HL-60/S4 (cell line): ENCODE measurements around the gene PSG1.
"Not testable (repeated sequence)": the region's sequence is repeated elsewhere in the genome, so short reads cannot be mapped to it uniquely, and the experiment has no call there.

Source experiments
- in situ Hi-C: fragments of 300-500 bp; cut with MboI; formaldehyde crosslinking; loops from 2 replicates; pipeline ENCODE4 v1.14.3; 2022; ENCODE audit warnings: low sequenced_read_pairs

Gene PSG1

GRCh38 chr19:42882010-42882409 lies 2.5 kb upstream of the PSG1 start:
- in situ Hi-C loops, result not testable (repeated sequence)

DNA sequence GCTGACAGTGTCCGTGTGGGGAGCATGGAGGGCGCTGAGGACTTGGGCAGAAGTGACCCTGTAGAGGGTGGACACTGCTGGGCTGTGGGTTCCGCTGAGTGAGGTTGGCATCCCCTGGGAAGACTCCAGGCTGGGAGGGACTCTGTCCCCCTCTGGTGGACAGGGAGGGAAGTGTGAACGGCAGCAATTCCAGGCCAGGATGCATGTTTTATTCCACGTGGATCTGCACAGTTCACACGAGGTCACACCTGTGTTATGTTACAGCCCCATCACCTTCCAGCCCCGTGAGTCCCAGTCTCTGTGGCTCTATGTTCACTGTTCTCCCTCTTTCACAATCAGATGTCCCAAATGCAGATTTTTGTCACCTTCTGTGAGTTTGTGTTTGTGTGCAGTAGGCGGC lies 1.8 kb upstream of the PSG1 start:
- in situ Hi-C loops, result not testable (repeated sequence)

GRCh38 chr19:42880621-42881020 lies 1.1 kb upstream of the PSG1 start:
- in situ Hi-C loops, result not testable (repeated sequence)

DNA sequence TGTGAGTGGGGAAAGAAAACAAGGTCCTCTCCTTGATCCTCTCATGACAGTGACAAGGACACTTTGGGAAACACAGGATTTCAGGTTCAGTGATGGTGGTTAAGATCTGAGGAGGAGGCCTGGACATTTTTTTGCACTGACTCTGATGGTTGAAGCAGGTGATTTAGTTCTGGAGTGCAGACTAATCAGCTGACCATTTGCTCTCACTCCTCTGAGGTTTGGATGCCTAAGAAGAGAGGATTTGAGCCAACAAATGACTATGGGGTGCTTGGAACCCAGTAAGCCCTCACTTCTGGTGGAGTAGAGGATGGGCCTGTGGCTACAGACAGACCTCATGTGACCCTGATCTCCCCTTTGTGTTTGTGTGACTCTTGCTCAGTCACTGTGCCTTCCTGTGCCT lies 2.9 kb downstream of the PSG1 start:
- in situ Hi-C loops, result not testable (repeated sequence)

GRCh38 chr19:42875881-42876280 lies 3.6 kb downstream of the PSG1 start:
- in situ Hi-C loops, result not testable (repeated sequence)

DNA sequence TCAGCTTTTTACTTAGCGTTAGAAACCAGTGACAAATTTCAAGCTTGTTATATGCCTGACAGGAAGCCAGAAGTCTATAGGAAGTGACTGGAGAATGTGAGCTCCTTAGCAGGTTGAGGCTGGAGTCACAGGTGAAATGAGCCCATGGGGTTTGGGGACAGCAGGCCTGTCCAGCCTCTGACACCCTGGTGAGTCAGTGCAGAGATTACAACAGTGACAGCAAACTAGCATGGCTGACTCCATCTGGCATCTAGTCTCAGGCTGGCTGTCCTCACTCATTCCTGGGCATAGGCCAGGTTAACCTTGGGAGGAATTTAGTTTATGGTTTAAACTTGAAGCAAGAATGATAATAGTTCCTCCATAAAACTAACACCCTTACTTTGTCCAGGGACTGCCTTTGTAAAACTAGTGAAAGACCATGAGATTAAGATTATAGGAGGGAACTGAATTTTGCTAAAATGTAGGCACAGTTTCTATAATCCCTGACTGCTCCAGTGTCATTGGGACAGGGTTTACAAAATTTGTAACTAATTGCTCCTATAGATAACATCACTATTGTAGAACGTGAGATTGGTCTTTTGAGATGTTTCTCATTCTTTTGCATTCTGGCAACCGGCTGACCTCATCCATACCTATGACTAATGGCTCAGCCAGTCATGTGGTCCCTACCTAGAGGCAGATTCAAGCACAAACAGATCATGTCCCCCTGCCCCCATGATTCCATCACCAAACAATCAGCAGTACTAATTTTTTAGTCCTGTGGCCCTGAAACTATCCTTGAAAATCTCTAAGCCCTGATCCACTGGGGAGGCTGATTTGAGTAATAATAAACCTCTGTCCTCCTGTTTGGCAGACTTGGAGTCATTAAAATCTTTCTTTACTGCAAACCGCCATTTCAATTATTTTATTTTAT lies 4.4 kb downstream of the PSG1 start:
- in situ Hi-C loops, result not testable (repeated sequence)

DNA sequence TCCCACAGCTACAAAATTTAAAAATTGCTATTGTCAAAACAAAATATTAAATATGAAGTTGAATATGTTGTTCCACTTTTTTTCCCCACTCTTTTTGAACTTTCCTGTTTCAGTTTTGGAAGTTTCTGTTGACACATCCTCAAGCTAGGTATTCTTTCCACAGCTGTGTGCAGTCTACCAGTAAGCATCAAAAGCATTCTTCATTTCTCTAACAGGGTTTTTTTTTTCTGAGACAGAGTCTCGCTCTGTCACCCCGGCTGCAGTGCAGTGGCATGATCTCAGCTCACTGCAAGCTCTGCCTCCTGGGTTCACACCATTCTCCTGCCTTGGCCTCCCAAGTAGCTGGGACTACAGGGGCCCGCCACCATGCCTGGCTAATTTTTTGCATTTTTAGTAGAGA lies 5.4 kb downstream of the PSG1 start:
- in situ Hi-C loops, result not testable (repeated sequence)

- in situ Hi-C loops, result no loop called here
Measured at GRCh38 chr19:42872608-42873007, 6.9 kb downstream of the PSG1 start.

- in situ Hi-C loops, result no loop called here
Measured at GRCh38 chr19:42857544-42857867, 22.0 kb downstream of the PSG1 start.

DNA sequence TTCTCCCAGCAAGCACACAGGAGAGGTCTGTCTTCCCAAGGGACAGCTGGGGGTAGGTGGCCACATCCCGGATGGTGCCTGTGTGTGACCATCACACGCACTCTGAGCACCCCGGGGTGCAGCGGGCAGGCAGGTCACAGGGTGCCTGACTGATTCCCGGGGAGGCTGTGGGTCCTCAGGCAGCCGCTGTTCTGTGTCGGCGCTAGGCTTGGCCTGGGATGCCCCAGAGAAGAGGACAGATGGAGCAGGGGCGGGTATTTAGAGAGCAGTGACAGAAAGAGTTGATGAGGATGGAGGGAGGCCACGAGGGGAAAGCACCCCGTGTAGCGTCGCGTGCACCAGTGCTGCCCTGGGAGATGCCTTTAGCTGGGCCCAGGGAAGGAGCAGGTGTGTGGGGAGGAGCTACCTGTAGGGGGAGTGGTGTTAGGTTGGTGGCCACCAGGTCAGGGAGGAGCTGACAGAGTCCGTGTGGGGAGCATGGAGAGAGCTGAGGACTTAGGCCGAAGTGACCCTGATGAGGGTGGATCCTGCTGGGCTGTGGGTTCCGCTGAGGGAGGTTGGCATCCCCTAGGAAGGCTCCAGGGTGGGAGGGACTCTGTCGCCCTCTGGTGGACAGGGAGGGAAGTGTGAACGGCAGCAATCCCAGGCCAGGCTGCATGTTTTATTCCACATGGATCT lies 22.5 kb downstream of the PSG1 start:
- in situ Hi-C loops, result not testable (repeated sequence)

GRCh38 chr19:42854745-42855144 lies 24.8 kb downstream of the PSG1 start:
- in situ Hi-C loops, result not testable (repeated sequence)

- in situ Hi-C loops, result not testable (repeated sequence)
Measured at GRCh38 chr19:42853231-42853630, 26.3 kb downstream of the PSG1 start.

DNA sequence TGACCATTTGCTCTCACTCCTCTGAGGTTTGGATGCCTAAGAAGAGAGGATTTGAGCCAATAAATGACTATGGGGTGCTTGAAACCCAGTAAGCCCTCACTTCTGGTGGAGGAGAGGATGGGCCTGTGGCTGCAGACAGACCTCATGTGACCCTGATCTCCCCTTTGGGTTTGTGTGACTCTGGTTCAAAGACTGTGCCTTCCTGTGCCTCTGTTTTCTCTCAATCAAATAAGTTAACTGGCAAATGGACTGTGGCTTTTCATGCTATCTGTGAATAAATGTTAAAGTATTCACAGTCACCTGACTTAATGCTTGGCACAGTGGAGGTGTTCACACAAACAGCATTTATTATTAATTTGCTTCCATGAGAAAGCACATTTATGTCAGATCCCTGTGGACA lies 26.7 kb downstream of the PSG1 start:
- in situ Hi-C loops, result not testable (repeated sequence)

DNA sequence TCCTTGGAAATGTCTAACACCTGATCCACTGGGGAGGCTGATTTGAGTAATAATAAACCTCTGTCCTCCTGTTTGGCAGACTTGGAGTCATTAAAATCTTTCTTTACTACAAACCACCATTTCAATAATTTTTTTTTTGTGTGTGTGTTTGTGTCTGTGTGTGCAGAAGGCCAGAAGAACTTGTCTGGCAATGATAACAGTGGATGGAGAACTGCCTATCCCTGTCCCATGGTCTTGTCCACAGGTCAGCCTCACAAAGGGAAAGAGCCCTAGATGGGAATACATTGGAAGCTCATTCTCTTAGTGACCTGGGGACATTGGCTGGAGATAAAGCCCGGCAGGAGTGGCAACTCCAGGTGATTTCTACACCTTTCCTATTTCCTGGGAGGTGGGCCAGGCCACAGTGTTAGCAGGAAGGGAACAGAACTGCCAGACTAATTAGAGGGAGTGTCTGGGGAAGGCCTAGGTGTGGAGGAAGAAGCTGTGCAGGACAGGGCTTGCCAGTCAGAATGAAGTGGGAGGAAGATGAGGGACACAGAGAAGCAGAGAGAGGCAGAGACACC lies 27.7 kb downstream of the PSG1 start:
- in situ Hi-C loops, result not testable (repeated sequence)

DNA sequence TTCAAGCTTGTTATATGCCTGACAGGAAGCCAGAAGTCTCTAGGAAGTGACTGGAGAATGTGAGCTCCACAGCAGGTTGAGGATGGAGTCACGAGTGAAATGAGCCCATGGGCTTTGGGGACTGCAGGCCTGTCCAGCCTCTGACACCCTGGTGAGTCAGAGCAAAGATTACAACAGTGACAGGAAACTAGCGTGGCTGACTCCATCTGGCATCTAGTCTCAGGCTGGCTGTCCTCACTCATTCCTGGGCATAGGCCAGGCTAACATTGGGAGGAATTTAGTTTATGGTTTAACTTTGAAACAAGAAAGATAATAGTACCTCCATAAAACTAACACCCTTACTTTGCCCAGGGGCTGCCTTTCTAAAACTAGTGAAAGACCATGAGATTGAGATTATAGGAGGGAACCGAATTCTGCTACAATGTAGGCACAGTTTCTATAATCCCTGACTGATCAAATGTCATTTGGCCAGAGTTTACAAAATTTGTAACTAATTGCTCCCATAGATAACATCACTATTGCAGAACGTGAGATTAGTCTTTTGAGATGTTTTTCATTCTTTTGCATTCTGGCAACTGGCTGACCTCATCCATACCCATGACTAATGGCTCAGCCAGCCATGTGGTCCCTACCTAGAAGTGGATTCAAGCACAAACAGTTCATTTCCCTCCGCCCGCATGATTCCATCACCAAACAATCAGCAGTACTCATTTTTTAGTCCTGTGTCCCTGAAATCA lies 28.4 kb downstream of the PSG1 start:
- in situ Hi-C loops, result no loop called here

DNA sequence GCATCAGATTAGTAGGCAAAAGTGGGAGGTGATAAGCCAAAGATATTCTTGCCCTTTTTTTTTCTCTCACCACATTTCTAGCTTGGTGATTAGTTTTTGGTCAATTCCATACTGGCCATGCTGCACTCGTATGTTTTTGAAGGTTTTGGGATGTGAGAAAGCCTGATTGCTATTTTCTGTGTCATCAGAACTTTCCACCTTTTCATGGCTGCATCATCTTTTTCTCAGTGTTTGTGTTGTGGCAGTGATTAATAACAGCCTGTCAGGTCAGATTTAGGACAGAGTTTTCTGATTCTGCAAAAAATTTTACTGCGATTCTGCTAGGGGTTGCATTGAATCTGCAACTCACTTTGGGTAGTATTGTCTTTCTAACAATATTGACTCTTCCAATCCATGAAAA lies 32.9 kb downstream of the PSG1 start:
- in situ Hi-C loops, result no loop called here

GRCh38 chr19:42843631-42844030 lies 35.9 kb downstream of the PSG1 start:
- in situ Hi-C loops, result not testable (repeated sequence)

DNA sequence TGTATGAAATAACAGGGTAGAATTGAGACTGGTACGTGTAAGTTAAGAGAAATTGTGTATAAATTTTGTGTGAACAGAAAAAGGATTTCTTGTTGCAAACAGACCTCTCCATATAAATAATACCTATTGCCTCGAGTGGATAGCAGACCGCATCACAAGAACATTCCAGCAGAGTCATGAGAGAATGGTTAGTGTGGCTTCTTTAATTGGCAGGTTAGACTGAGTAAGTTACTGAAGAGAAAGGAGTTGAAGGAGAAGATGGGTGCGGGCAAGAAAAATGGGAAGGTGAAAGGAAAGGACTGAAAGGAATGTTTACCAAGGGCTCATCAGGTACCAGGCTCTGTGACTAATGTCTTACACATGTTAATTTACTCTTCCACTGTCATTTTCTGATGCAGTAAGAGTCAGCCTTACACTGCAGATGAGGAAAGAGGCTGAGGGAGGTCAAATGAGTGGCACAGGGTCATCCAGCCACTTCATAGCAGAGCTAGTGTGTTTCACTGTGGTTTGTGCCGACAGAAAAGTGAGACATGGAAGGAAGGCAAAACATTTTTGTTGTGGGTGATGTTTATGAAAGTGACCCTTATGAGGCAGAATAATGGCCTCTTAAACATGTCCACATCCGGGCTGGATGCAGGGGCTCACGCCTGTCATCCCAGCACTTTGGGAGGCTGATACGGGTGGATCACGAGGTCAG lies 46.6 kb downstream of the PSG1 start:
- in situ Hi-C loops, result not testable (repeated sequence)

DNA sequence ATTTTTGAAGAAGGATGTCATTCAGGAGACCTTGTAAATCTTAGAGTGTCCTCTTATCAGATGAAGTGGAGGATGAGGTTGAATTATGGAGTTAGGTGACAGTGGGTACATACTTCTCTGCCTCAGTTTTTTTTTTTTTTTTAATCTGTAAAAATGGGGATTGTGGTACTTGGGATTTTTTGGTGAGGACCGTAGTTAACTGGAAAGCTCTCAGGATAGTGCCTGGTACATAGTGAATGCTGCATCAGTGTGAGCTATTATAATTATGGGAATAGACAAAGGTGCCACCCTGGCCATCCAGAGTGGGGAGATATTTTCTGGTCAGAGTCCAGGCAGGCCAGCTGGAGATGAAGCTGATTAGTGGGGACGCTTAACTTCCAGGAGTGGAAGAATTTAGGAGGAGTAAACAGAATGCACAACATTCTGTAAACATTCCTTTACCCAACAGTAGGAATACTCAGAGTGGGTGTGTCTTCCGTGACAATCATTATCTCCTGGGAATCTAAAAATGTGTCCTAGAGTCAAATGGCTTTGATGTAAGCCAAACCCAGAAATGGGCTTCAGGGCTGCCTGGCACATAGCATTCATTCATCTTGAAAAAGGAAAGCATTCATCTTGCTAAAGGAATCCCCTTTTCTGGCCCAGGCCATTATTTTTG lies 47.4 kb downstream of the PSG1 start:
- in situ Hi-C loops, result not testable (repeated sequence)
